Choroid plexus epithelial cell (primary cell): Measurements from ENCODE around the gene RERE.

ENCODE experiments used
- DNase-seq: peaks from one replicate; pipeline ENCODE4 v3.0.0-alpha.2; 2010; ENCODE audit warnings: low read depth
- H3K4me3 ChIP-seq: 2 replicates; pipeline ENCODE4 v1.5.1; 2011; ENCODE audit warnings: low read depth, mild to moderate bottlenecking, control low read depth, low read length, moderate library complexity
- CTCF ChIP-seq: conservative IDR thresholded peaks from 2 replicates; pipeline ENCODE4 v1.5.1; 2011; ENCODE audit warnings: low read depth, mild to moderate bottlenecking, control low read depth, inconsistent platforms, low read length, moderate library complexity

The RERE gene

GRCh38 chr1:8660411-8660828, 157.0 kb downstream of the RERE start:
- no peak for TF ChIP-seq CTCF
- DNase-seq: peak; percentile 89
- H3K4me3 ChIP-seq: no peak overlapping the region

- no peak overlapping the region for H3K4me3 ChIP-seq
- no peak for DNase-seq
- no peak for TF ChIP-seq CTCF
These were observed 157.8 kb downstream of the RERE start for GRCh38 chr1:8659593-8659992.

- no peak for TF ChIP-seq CTCF
- H3K4me3 ChIP-seq: no peak overlapping the region
These were observed 163.6 kb downstream of the RERE start for GRCh38 chr1:8653878-8654277.

GRCh38 chr1:8652467-8653046, 164.9 kb downstream of the RERE start:
- no peak for DNase-seq
- no peak for TF ChIP-seq CTCF
- no peak overlapping the region for H3K4me3 ChIP-seq

More at GRCh38 chr1:8653878-8654277, 163.6 kb downstream of the RERE start:
- DNase-seq: no peak

- DNase-seq: no peak
- H3K4me3 ChIP-seq: no peak overlapping the region
- TF ChIP-seq CTCF: no peak
These were observed 165.5 kb downstream of the RERE start for GRCh38 chr1:8651962-8652361.

- no peak overlapping the region for H3K4me3 ChIP-seq
- TF ChIP-seq CTCF: no peak
- DNase-seq: no peak
These were observed 166.1 kb downstream of the RERE start for GRCh38 chr1:8651236-8651890.

- TF ChIP-seq CTCF: no peak
- no peak overlapping the region for H3K4me3 ChIP-seq
- no peak for DNase-seq
These were observed 167.6 kb downstream of the RERE start for GRCh38 chr1:8649875-8650274.
